ENCODE results near the gene LRRC59.

The LRRC59 gene

GRCh38 chr17:50386510-50386909, 10.8 kb downstream of the LRRC59 start:
- Mint-ChIP-seq H3K4me3 (no peak overlapping the region), H3K27ac (no peak overlapping the region), H3K4me1 (ENCODE audit: low read depth) (peaks cover 2% of the 10 kb centered on the region), H3K9me3 (no peaks in the 10 kb centered on the region), H3K36me3 (ENCODE audit: low read depth) (peaks cover 100% of the 10 kb centered on the region), H3K27me3 (no peaks in the 10 kb centered on the region)
- intact Hi-C loops (cut with micrococcal nuclease): no loop called here

DNA sequence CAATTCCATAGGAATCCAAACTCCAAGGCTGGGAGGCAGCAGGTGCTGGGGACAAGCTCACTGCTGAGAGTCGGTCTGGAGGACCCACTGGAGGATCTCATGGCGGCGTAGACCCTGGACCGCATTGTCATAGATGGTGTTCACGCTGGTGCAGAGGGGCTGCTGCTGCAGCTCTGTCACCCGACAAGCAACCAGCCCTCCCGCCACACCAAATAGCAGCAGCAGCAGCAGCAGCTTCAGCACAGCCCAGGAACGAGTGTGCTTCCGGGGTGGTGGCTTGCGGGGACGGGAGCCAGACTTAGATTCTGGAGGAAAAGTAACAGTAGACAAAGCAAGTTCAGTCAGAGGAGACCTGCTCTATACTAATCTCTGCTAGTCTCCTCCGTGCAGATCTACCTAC, 14.4 kb downstream of the LRRC59 start:
- H3K27ac Mint-ChIP-seq: no peak overlapping the region
- H3K27me3 Mint-ChIP-seq: no peaks in the 10 kb centered on the region
- peaks cover 80% of the 10 kb centered on the region for H3K36me3 Mint-ChIP-seq (ENCODE audit: low read depth)
- intact Hi-C loops (cut with micrococcal nuclease): no loop called here
- H3K4me3 Mint-ChIP-seq: no peak overlapping the region
- H3K9me3 Mint-ChIP-seq: no peaks in the 10 kb centered on the region
- H3K4me1 Mint-ChIP-seq (ENCODE audit: low read depth): no peaks in the 10 kb centered on the region

GRCh38 chr17:50381920-50382319, 15.4 kb downstream of the LRRC59 start:
- no peaks in the 10 kb centered on the region for H3K4me1 Mint-ChIP-seq (ENCODE audit: low read depth)
- H3K27ac Mint-ChIP-seq: no peak overlapping the region
- H3K9me3 Mint-ChIP-seq: no peaks in the 10 kb centered on the region
- H3K27me3 Mint-ChIP-seq: no peaks in the 10 kb centered on the region
- peaks cover 70% of the 10 kb centered on the region for H3K36me3 Mint-ChIP-seq (ENCODE audit: low read depth)
- intact Hi-C loops (cut with micrococcal nuclease): no loop called here
- no peak overlapping the region for H3K4me3 Mint-ChIP-seq

DNA sequence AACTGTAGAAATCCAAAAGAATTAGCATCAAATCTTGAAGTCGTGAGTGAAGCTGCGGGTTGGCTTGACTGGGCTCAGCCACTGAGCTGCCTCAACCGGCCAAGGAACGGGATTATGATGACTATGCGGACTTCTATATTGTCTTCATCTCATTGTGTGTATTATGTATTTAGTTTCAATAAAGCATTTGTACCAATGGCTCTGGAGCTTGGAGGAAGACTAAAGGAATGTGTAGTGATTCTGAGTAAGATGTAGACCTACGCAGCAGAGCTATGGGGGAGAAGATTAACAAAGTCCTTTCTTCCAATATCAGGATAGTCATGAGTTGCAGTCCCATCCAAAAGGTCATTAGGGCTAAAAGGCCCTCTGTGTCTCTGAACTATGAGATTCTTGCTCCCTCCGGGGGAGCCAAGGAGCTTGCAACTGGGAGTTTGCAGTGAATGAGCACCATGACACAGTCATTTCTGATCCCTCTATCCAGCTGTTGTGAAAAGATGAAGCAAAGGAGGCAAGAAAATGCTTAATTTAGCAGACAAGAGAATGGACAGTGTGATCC, 16.0 kb downstream of the LRRC59 start:
- Mint-ChIP-seq H3K36me3 (ENCODE audit: low read depth) (peaks cover 64% of the 10 kb centered on the region), H3K4me1 (ENCODE audit: low read depth) (no peaks in the 10 kb centered on the region), H3K4me3 (no peak overlapping the region), H3K27ac (no peak overlapping the region), H3K9me3 (no peaks in the 10 kb centered on the region), H3K27me3 (no peaks in the 10 kb centered on the region)
- intact Hi-C loops (cut with micrococcal nuclease): no loop called here

DNA sequence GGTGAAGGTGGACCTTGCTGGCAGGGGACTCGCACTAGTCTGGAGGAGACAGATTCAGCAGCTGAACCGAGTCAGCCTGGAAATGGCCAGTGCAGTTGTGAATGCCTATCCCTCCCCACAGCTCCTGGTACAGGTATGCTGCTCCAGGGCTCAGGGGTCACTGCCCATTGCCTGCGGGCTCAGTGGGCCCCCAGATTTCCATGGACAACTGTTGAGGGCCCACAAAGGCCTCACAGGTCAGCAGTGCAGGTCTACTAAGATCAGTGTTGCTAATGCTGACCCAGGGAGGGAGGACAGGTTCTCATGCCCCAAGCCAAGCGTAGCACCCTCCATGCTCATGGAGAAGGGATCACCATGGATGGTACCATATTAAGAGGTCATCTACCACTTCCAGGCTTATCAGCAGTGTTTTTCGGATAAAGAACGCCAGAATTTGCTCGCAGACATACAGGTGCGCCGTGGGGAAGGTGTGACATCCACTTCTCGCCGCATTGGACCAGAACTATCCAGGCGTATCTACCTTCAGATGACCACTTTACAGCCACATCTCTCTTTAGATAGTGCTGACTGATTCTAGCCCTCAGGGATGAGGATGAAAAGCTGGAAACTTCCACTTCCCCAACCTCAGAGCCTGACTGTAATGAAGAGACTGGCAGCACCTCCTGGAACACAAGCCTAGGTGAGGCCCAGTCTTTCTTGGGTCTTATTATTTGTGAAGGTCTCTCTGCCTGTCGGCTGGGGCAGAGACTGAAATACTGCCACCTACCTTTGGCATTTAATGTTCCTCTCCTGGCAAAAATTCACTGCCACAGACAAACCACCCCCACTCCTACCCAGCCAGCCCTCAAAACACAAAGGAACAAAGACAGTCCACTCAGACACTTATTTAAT, 16.7 kb downstream of the LRRC59 start:
- Mint-ChIP-seq H3K36me3 (ENCODE audit: low read depth) (peaks cover 57% of the 10 kb centered on the region), H3K27me3 (no peaks in the 10 kb centered on the region), H3K9me3 (no peaks in the 10 kb centered on the region), H3K4me3 (no peak overlapping the region), H3K4me1 (ENCODE audit: low read depth) (no peaks in the 10 kb centered on the region), H3K27ac (no peak overlapping the region)
- intact Hi-C loops (cut with micrococcal nuclease): no loop called here

- H3K9me3 Mint-ChIP-seq: no peaks in the 10 kb centered on the region
- H3K36me3 Mint-ChIP-seq (ENCODE audit: low read depth): peaks cover 46% of the 10 kb centered on the region
- H3K4me1 Mint-ChIP-seq (ENCODE audit: low read depth): no peaks in the 10 kb centered on the region
- no peak overlapping the region for H3K4me3 Mint-ChIP-seq
- H3K27ac Mint-ChIP-seq: no peak overlapping the region
- no peaks in the 10 kb centered on the region for H3K27me3 Mint-ChIP-seq
- intact Hi-C loops (cut with micrococcal nuclease): loop anchor here (5.0 kb wide), 1 partner anchor 323 kb away; no protein-coding TSS in a partner anchor
Observed at GRCh38 chr17:50379351-50380132, 17.8 kb downstream of the LRRC59 start.

DNA sequence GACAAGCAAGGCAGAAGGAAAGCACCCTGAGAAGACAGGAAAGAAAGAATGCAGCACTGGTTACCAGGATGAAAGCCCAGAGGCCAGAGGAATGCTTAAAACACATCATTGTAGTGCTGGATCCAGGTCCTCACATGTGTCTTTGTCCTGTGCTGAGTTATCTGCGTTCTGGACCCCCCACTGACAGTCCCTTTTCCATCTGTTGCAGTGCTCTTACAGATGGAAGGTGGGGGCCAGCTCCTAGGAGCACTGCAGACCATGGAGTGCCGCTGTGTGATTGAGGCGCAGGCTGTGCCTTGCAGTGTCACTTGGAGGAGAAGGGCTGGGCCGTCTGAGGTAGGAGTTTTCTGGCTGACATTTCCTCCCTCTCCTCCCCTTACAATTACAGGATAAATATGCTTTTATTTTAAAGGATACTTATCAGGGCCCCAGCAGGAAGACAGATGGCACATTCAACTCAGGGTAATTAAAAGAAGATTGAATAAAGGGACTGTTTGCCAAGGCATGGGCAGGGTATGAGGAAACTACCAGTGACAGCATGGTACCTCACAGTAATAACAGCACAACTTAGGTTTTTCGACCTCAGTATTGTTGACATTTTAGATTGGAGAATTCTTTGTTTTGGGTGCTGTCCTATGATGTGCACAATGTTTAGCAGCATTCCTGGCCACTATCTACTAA, 21.3 kb downstream of the LRRC59 start:
- no peaks in the 10 kb centered on the region for H3K9me3 Mint-ChIP-seq
- peaks cover 30% of the 10 kb centered on the region for H3K36me3 Mint-ChIP-seq (ENCODE audit: low read depth)
- intact Hi-C loops (cut with micrococcal nuclease): loop anchor here (5.0 kb wide), 1 partner anchor 326 kb away; no protein-coding TSS in a partner anchor
- no peak overlapping the region for H3K27ac Mint-ChIP-seq
- H3K4me3 Mint-ChIP-seq: no peak overlapping the region
- no peaks in the 10 kb centered on the region for H3K27me3 Mint-ChIP-seq
- H3K4me1 Mint-ChIP-seq (ENCODE audit: low read depth): peaks cover 17% of the 10 kb centered on the region

GRCh38 chr17:50373705-50374104, 23.6 kb downstream of the LRRC59 start:
- H3K27ac Mint-ChIP-seq: no peak overlapping the region
- no peak overlapping the region for H3K4me3 Mint-ChIP-seq
- H3K27me3 Mint-ChIP-seq: no peaks in the 10 kb centered on the region
- H3K4me1 Mint-ChIP-seq (ENCODE audit: low read depth): peaks cover 18% of the 10 kb centered on the region
- peaks cover 41% of the 10 kb centered on the region for H3K36me3 Mint-ChIP-seq (ENCODE audit: low read depth)
- intact Hi-C loops (cut with micrococcal nuclease): no loop called here
- no peaks in the 10 kb centered on the region for H3K9me3 Mint-ChIP-seq

GRCh38 chr17:50372758-50373556, 24.4 kb downstream of the LRRC59 start, which contains the start of the genes EME1 and MRPL27:
EME1 (plus strand) TSS chr17:50373229; CDS start chr17:50375209, 1,980 bp downstream.
MRPL27 (minus strand) TSS chr17:50373184; CDS start chr17:50373170, 14 bp downstream.
- Mint-ChIP-seq H3K9me3 (no peaks in the 10 kb centered on the region), H3K36me3 (ENCODE audit: low read depth) (peaks cover 48% of the 10 kb centered on the region), H3K4me1 (ENCODE audit: low read depth) (peaks cover 18% of the 10 kb centered on the region), H3K27ac (peak within 1 kb of the TSS; percentile 96), H3K27me3 (no peaks in the 10 kb centered on the region), H3K4me3 (peak within 1 kb of the TSS; percentile 96)
- intact Hi-C loops (cut with micrococcal nuclease): loop anchor here (1.0 kb wide), 1 partner anchor 24 kb away; the partner anchor contains the start of gene LRRC59

DNA sequence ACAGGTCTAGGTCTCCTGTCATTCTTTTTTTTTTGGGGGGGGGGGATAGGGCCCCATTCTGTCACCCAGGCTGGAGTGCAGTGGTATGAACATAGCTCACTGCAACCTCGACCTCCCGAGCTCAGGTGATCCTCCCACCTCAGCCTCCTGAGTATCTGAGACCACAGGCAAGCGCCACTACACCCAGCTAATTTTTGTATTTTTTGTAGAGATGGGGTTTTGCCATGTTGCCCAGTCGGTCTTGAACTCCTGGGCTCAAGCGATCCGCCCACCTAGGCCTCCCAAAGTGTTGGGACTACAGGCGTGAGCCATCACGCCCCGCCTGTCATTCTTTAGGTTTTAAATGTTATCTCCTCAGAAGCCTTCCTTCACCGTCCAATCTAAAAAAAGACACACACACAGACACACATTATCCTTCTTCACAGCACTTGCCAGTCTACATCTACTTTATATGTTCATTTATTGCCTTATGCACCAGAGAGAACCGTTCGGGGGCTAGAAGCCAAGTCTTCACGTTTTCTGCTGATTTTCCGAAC, 25.0 kb downstream of the LRRC59 start:
- peaks cover 54% of the 10 kb centered on the region for H3K36me3 Mint-ChIP-seq (ENCODE audit: low read depth)
- H3K4me1 Mint-ChIP-seq (ENCODE audit: low read depth): peaks cover 18% of the 10 kb centered on the region
- H3K4me3 Mint-ChIP-seq: peak overlapping the region; percentile 96
- peak overlapping the region; percentile 96 for H3K27ac Mint-ChIP-seq
- no peaks in the 10 kb centered on the region for H3K9me3 Mint-ChIP-seq
- intact Hi-C loops (cut with micrococcal nuclease): loop anchor here (1.0 kb wide), 1 partner anchor 25 kb away; the partner anchor contains the start of gene LRRC59
- H3K27me3 Mint-ChIP-seq: no peaks in the 10 kb centered on the region

DNA sequence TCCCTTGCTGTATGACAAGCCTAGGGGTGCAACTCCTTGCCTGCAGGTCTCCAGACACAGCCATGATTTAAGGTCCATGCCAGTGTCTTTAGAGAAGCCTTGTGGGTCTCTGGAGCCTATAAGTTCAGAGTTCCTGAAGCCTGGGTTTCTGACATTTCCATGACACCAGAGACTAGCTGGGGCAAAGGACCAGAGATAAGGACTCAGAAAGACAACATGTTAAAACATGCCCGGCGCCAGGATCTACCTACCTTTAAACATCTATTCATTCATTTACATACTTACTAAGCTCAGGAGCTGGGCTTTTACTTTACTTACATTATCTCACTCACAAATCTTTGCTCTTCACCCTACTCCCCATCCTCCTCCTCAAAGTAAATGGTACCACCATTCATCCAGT, 25.8 kb downstream of the LRRC59 start:
- Mint-ChIP-seq H3K4me1 (ENCODE audit: low read depth) (peaks cover 18% of the 10 kb centered on the region), H3K4me3 (no peak overlapping the region), H3K27me3 (no peaks in the 10 kb centered on the region), H3K36me3 (ENCODE audit: low read depth) (peaks cover 62% of the 10 kb centered on the region), H3K9me3 (no peaks in the 10 kb centered on the region), H3K27ac (no peak overlapping the region)
- intact Hi-C loops (cut with micrococcal nuclease): no loop called here

DNA sequence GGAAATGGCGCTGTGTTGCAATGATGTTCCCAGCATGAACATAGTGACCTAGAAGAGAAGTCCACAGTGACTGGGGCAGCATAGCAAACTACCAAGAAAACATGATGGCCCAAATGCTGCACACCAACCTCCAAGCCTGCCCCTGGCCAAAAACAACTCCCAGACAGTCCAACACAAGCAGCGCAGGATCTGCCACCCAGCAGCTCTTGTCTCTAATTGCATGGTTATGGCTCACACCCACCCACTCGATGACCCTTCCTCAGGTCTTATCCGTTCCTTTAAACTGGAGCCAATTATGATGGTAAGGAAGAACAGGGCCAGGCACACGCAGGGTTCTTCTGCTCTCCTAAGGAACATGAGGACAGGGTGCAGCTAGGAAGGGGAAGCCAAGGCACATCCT, 27.3 kb downstream of the LRRC59 start:
- intact Hi-C loops (cut with micrococcal nuclease): no loop called here
- peaks cover 18% of the 10 kb centered on the region for H3K4me1 Mint-ChIP-seq (ENCODE audit: low read depth)
- H3K27ac Mint-ChIP-seq: no peak overlapping the region
- peaks cover 77% of the 10 kb centered on the region for H3K36me3 Mint-ChIP-seq (ENCODE audit: low read depth)
- no peak overlapping the region for H3K4me3 Mint-ChIP-seq
- no peaks in the 10 kb centered on the region for H3K9me3 Mint-ChIP-seq
- H3K27me3 Mint-ChIP-seq: no peaks in the 10 kb centered on the region
